HL-60/S4 treated with phorbol 12-myristate 13-acetate at 8.2 ng/mL for 4 days and 3 days (cell line): Measurements from ENCODE around the gene STEAP1B.
"Not testable (repeated sequence)": the region's sequence is repeated elsewhere in the genome, so short reads cannot be mapped to it uniquely, and the experiment has no call there.

Source experiments
- in situ Hi-C: fragments of 300-500 bp; cut with MboI; formaldehyde crosslinking; loops from 2 replicates; pipeline ENCODE4 v1.15.0; 2022; ENCODE audit warnings: low sequenced_read_pairs

Gene STEAP1B

DNA sequence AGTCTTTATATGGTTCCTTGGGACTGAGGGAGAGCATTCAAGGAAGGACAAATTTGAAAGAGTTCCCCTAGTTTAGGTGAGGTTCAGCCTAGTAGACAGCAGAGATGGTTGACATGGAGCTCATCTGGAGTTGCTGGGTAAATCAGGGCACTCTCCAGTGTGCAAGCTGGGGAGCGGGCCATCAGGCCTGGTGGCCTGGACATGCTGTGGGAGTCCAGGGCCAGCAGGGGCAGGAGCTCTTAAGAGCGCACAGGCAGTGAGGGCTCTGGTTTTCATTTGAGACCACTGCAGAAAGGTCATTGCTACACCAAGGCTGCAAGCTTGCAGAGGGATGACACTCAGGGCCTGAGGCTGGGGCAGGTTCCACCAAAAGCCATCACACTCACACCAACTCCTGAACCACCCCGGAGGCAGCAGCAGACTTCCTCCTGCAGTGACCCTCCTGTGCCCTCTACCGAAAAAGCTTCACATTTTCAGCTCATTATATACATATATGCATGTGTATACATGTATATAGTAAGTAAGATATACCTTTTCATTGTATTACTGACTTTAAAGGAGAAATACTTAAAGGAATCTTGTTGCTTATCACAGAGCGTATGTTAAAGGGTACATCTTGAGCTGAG, 39.5 kb downstream of the STEAP1B start:
- in situ Hi-C loops, result no loop called here

DNA sequence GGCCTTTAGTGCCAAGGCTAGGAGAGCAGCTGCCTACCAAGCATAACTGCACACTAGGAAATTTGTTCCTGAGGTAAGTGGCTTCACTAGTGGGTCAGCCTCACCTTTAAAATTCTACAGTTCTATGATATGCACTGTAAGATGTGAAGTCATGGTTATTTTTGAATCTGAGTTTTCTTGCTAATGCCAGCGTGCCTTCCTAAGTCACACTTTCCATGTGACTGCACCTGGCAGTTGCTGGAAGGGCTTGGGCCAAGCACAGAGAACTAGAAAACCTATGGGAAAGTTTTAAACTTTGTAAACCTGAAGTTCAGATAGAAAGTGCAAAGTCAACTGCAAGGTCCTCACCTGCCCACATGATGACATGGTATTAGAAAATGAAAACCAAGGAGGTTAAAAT, 42.5 kb downstream of the STEAP1B start:
- in situ Hi-C loops, result no loop called here

DNA sequence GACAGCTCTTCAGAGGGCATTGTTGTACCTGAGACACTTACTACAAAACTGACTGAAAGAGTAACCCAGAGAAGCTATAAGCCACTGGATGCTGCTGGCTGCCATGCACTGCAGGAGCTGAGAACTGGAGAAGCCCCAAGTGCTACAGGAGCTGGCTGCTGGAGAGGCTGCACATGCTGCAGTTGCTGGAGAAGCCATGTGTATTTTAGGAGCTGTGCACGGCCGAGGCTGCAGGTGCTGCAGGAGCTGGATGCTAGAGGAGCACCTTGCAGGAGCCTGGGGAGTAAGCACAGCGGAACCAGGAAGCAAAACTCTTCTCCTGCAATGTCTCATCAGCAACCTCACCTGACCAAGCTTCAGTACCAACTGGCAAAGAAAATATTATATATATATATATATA, 45.5 kb downstream of the STEAP1B start:
- in situ Hi-C loops, result no loop called here

DNA sequence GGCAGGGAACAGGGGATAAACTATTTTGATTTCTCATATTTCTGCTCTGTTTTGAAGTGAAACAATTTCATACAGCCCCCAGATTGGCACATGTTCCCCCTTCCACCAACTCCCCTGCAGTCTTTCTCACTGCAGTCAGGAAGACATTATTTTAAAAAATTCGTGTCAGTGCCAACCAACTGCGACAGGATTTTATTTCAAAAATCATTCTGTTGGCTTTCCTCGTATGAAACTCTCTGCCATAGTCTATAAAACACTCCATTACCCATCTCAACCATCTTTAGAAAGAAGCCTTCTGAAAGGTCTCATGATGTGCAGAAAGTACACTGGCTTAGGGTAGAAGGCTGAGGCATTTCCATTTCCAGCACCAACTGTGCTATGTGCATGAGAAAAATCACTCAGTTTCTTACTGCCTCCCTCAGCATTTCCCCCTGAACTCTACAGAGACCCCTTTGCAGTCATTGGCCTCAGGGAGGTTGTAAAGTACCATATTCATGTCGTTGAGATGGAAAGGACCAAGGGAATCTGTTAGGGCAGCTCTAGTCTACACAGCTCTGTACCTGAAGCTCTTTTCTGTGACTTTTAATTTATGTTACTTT, 46.9 kb downstream of the STEAP1B start:
- in situ Hi-C loops, result no loop called here

DNA sequence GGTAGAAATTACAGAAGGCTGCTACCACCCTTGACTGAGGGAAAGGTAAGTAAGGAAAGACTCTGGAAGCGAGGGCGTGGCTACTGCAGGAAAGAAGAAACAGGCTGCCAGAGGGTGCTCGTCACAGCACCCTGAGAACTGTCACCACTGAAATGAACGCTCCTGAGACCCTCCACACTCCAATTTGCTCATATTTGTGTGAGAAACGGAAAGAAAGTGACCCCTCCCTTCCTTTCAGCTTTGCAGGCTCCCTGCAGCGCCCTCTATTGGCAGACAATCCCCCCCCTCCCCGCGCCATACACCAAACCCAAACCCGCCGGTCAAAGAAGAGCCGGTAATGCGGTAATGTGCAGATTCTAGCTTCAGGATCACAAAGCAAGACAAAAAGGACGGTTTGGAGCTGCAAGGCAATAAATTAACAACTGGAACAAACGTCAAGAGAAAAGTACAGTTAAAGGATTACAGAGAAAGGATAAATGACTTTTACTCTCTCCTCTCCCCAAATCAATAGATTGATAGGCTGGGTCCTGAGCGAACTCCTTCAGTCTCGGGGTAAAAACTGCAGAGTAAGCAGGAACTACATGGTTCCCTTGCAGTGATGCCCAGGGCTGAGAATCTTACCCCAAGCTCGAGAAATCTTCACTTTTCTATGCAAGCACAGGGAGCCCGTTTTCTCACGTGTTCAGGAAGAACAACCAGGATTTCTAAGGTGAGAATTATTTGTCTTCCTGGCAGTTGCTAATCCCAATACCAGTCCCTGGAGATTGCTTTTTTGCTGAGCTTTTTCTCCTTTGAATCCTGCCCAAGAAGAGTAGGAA, 47.6 kb downstream of the STEAP1B start:
- in situ Hi-C loops, result no loop called here

DNA sequence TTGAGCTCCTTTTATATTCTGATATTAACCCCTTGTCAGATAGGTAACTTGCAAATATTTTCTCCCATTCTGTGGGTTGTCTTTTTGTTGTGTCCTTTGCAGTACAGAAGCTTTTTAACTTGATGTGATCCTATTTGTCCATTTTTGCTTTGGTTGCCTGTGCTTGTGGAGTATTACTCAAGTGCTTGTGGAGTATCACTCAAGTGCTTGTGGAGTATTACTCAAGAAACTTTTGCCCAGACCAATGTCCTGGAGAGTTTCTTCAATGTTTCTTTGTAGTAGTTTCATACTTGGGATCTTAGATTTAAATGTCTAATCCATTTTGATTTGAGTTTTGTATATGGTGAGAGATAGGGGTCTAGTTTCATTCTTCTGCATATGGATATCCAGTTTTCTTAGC, 50.0 kb downstream of the STEAP1B start:
- in situ Hi-C loops, result not testable (repeated sequence)

DNA sequence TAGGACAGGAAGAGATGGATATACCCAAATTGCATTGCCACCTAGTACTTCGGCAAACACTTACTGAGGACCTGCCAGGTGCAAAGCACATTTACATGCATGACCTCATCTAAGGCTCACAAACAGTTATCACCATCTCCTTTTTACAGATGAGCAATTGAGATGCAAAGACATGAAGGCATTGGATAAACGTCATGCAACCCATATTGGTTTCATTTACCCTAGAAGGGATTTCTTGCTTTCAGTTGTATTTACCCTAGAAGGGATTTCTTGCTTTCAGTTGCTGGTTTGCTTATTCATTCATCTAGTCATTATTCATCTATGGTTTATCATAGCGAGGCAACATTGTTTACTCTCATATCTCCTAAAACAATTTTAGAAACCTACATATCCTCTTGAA, 52.2 kb downstream of the STEAP1B start:
- in situ Hi-C loops, result no loop called here

DNA sequence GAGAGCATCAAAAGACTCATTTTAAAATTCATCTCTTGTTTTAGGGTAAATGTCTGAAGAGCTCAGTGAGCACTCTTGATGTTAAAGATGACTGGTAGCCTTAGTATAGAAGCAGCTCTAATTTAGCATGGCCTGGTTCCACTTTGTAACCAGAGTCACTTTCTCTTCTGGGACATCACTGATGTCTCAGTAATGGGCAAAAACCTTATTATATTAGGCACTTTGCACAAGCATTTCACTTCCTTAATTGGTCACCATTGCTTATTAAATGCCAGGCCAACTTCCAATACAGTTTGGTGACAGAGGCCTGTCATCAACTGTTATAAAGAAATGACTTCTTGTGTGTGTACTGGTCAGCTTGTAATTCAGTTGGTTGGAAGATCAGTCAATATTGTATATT, 53.0 kb downstream of the STEAP1B start:
- in situ Hi-C loops, result no loop called here

DNA sequence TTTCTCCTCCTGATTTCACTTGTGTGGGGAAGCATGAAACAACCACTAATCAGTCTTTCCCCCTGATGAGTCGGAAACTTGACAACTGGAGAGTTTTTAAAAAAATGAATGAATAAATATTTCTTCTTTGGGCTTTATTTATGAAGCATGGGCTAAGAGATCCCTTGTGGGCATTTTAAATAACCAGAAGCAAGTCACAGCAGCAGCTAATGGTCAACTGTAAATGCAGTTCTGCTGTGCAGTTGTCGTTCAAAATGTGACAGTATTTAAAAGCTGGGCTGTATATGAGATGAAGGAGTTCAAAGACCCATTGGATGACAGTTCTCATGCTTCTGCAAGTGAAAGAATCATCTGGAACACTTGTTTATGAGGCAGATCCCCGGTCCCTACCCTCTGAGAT, 54.1 kb downstream of the STEAP1B start:
- in situ Hi-C loops, result no loop called here

DNA sequence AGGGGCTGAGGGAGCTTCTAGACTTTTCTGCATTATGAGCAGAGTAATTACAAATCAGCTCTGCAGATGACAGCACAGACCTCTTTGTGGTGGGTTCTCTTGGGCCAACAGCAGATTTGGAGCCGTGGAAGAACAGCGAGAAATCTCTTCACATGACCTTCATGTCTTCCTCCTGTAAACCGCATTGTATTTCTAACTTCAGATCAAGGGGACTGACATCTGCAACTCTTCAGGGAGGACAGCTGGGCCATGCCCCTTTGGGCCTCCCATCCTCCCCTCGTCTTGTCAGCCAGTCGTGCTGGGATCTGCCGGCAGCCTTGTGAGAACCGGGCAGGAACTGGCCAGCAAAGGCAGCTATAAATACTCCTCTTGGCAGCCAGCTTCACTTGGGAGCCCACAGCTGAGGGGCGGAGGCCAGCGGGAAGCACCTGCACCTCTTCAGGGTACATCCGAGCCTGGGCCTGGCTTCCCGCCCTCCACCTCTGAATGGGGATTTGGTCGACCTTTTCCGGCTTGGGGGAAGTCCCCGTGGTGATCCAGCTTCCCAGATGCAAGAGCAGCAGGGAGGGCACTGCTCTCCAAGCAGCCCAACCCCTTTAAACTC, 54.7 kb downstream of the STEAP1B start:
- in situ Hi-C loops, result no loop called here

DNA sequence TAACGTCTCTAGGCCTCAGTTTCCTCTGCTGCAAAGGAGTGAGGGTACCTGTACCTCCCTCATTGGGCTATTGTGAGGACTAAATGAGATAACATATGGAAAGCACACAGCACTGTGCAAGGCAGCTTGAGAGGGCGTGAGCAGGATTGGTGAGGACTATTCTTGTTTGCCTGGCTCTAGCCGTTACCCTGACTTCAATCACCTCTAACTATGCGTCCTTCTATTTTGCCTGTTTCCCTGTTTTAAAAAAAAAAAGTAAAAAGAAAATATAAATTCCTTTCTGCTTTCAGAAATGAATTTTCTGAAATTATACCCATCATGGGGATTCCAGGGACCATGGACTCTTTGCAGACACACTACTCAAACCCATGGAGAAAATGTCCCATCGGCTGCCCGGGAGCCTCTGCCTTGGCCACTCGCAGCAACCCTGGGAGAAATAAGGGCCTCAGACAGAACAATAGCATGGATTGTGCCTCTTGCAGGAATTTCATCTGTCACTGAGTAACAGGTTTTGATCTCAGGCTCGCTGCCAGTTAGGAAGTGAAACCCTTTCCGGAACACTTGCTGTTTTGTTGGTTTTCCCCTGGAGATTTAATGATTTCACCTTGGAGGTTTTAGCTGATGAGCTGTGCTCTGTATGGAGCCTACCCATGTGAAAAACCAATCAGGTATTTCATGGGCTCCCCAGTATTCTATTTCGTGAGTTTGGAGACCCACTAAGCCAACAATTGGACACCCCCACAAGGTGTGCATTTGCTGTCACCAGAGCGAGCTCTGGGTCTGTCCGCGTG, 55.6 kb downstream of the STEAP1B start:
- in situ Hi-C loops, result no loop called here

DNA sequence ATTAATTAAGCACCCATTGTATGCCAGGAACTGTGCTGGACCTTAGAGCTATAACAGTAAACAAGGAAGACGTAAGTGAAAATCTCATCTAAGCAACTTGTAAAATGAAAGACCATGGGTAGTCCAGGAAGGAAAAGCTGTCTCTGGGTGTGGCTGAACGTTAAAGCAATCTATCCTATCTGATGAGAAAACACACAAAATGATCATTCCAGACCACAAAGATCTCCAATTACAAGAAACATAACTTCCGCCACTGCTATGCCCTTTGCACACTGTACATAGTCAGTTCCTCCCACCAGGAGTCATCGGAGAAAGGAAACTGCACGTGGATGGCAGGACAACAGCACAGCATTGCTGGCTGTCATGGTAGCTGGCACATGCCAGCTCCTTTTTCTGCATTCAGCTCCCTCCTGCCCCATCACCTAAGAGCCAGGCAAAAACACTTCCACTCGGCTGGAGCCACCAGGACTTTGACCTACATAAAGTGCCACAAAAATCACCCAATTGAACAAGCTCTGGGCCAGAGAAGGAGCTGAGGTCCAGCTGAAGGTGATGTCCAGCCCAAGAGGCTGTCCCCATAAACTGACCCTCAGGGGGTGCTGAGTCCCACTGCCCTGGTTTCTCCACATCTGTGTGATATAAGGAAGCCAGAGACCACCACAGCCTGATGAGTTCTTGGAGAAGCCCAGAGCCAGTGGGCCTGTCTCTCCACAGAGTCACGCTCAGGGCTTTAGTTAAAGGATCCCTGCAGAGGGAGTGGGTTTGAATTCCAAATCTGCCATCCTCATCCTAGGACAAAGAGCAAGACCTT, 56.4 kb downstream of the STEAP1B start:
- in situ Hi-C loops, result no loop called here

DNA sequence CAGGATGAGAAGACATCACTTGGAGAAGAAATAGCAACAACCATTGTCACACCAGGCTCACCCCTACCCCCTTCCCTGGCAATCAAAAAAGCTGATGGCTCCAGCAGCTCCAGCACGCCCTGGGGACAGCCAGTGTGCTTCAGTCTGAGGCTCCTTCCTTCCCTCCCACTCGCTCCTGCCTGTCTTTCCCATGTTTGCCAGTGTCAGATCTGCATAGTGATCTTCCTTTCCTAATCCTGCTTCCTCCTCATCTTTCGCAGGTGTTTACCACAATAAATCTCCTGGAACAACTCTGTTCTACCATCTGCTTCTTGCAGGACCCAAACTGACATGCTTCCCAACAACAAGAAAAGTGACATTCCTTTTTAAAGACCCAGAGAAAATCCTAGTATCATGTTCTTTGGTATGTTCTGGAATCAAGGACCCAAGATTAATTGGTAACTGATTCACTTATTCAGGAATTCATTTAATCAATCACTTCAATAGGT, 57.1 kb downstream of the STEAP1B start:
- in situ Hi-C loops, result no loop called here

DNA sequence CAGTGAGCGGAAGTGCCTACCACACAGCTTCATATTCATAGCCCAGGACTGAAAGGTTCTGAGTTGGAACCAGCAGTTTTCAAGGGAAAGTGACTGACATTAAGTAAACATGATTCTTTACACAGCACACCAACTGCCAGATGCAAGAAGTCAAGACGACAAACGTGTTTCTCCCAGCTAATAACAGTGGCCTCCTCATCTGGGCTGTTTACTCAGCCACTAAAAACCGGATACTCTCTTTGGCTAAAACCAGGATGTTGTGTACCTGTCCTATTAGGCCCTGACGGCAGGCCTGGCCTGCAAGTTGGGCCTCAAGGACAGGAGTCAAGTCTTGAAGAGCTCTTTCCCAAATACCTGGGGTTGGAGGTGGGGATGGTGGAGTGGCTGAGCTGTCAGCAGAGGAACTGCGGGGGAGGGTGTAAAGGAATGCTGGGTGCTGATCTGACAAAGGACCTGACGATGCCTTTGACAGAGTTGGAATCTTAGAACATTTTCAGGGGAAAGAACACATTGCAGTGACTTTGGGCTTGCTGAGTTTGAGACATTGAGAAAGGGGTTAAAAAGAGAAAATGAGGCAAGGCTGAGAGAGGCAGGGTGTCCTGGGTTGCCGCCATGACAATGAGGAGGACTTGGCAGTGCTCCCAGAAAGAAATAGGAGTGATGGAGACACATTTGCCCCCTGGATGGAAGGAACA, 57.7 kb downstream of the STEAP1B start:
- in situ Hi-C loops, result no loop called here

DNA sequence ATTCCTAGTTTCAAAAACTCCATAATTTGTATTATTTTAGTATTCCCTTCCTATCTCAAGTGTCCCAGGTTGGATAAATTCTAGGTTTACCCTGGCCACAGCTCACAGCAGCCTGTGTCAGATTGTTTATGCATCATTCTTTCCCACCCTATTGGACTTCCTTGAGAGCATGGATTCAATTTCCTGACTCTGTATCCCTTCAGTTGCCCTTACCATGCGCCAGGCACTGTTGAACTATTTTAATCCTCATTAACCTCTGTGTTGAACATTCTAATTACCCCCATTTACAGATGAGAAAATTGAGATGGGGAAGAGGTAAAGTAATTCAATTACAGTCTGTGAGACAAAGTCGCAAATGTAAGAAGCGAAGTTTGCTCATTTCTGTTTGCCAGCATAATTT, 58.8 kb downstream of the STEAP1B start:
- in situ Hi-C loops, result no loop called here

DNA sequence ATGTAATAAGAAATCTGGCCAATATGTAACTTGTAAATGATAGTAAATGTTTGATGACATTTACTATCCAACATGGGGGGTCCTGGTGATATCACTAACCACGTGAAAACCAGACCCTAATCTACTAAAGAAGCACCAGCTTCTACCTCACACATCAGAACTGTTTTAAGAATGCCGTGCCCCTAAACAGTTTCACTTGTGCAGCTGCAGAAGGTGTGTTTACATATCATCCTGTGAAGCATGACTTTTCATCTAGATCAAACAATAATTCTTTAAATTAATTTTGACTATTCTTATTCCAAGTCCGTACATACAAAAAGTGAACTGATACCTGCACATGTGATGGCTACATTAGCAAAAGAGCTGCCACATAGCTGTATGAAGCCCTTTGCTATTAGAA, 61.0 kb downstream of the STEAP1B start:
- in situ Hi-C loops, result no loop called here

DNA sequence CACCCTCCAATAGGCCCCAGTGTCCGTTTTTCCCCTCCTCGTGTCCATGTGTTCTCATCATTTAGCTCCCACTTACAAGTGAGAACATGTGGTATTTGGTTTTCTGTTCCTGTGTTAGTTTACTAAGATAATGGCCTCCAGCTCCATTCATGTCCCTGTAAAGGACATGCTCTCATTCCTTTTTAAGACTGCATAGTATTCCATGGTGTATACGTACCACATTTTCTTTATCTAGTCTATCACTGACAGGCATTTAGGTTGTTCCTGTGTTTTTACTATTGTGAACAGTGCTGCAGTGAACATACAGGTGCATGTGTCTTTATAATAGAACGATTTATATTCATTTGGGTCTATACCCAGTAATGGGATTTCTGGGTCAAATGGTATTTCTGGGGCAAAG, 63.4 kb downstream of the STEAP1B start:
- in situ Hi-C loops, result not testable (repeated sequence)

DNA sequence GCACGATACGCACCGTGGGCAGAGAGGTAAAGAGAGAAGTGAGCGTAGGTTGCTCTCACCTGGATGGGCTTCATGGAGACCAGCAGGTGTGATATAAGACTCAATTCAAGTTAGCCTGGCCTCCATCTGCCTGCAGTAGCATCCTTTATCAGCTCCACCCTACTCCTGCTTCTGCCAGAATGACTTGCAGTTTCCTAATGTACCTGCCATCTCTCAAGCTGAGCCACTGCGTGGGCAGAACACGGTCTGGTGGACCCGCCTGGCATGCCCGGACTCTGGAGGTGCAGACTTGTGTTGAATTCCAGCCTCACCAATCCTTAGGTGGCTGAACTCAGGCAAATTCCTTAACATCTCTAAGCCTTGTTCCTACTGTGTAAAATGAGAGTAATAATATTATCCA, 64.3 kb downstream of the STEAP1B start:
- in situ Hi-C loops, result no loop called here

DNA sequence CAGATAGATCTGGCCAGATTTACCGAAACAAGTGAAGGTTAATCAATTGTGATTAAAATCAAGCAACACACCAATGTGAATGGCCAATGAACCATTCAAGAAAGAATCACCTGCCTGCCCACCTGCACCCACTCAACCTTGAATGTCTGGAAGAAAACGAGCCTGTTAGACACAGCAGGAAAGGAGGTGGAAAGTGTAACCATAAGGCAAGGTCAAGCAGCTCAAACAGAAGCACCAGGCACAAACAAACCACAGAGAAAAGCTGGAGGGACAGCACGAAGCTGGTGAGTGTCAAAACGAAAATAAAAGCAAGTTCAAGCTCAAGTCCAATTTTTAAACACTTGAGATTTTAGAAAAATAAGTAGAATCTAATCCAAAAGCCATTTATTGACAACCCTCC, 64.9 kb downstream of the STEAP1B start:
- in situ Hi-C loops, result no loop called here
